PFSK-1 (cell line): Measurements from ENCODE around the gene CSNK1G1.

ENCODE experiments used
- POLR2AphosphoS5 ChIP-seq: IDR thresholded peaks from 2 replicates; pipeline ENCODE4 v1.6.1; 2012; ENCODE audit warnings: low read depth, mild to moderate bottlenecking, control low read depth, low read length, moderate library complexity
- TAF1 ChIP-seq: IDR thresholded peaks from 2 replicates; pipeline ENCODE4 v1.6.1; 2012; ENCODE audit warnings: low read length, control low read depth, borderline replicate concordance; ENCODE audit not compliant: insufficient read depth

- TF ChIP-seq POLR2AphosphoS5 (no peak), TAF1 (no peak)
Measured at GRCh38 chr15:64232400-64232799, 123.6 kb downstream of the CSNK1G1 start.
